ENCODE data around the gene PLCG2. TPM values are rescaled to one million over a fixed set of nuclear protein-coding genes. Genes with fewer than 3 reads are reported as not detected.

PLCG2 gene
- total and polyA plus RNA-seq, 2 of the 8 experiments (the other 6 are each of a cell fraction or from before 2014, with no cell fraction given), result 6.1 to 6.9 TPM

GRCh38 chr16:81987121-81987520, 208.0 kb downstream of the PLCG2 start (continued):
- TF ChIP-seq NRF1 (IDR thresholded peaks at IDR 0.05; ENCODE audit: low read depth, low read length), result no peak
